HUES64 (cell line): ENCODE data around the gene LRP4. TPM values are rescaled to one million over a fixed set of nuclear protein-coding genes. Genes with fewer than 3 reads are reported as not detected.
"Not testable (repeated sequence)": the region's sequence is repeated elsewhere in the genome, so short reads cannot be mapped to it uniquely, and the experiment has no call there.

Experiments used
- H3K27ac ChIP-seq: 2 replicates; pipeline ENCODE4 v1.7.0; 2013; ENCODE audit warnings: low read depth, low read length, inconsistent platforms
- H3K27me3 ChIP-seq: 2 replicates; pipeline ENCODE4 v1.6.1; 2013; ENCODE audit warnings: mild to moderate bottlenecking, low read length; ENCODE audit not compliant: insufficient read depth
- H3K36me3 ChIP-seq: 2 replicates; pipeline ENCODE4 v1.6.1; 2013; ENCODE audit warnings: mild to moderate bottlenecking, low read length; ENCODE audit not compliant: insufficient read depth
- H3K4me1 ChIP-seq: 2 replicates; pipeline ENCODE4 v1.6.1; 2013; ENCODE audit warnings: mild to moderate bottlenecking, low read length, moderate library complexity; ENCODE audit not compliant: insufficient read depth
- H3K4me3 ChIP-seq: 2 replicates; pipeline ENCODE4 v1.5.1; 2013; ENCODE audit warnings: mild to moderate bottlenecking, low read length, moderate library complexity
- H3K9ac ChIP-seq: 2 replicates; pipeline ENCODE4 v1.6.1; 2013; ENCODE audit warnings: mild to moderate bottlenecking, low read depth, low read length
- H3K9me3 ChIP-seq: 2 replicates; pipeline ENCODE4 v1.6.1; 2013; ENCODE audit warnings: low read depth, low read length; ENCODE audit not compliant: insufficient read depth
- WGBS: fragments of 150-250, 120-280 bp; methylation state at CpG from one replicate; pipeline ENCODE4 v1.1.7; 2013; ENCODE audit warnings: missing lambda C conversion rate; 5-methylcytosine and 5-hydroxymethylcytosine counted together
- polyA plus RNA-seq, 2 experiments: library from polyadenylated mRNA; stranded (reverse); fragments of 50-300 nt; gene quantifications; one replicate each; pipeline ENCODE4 v1.2.3, GENCODE V29; 2013

LRP4 gene, protein sequence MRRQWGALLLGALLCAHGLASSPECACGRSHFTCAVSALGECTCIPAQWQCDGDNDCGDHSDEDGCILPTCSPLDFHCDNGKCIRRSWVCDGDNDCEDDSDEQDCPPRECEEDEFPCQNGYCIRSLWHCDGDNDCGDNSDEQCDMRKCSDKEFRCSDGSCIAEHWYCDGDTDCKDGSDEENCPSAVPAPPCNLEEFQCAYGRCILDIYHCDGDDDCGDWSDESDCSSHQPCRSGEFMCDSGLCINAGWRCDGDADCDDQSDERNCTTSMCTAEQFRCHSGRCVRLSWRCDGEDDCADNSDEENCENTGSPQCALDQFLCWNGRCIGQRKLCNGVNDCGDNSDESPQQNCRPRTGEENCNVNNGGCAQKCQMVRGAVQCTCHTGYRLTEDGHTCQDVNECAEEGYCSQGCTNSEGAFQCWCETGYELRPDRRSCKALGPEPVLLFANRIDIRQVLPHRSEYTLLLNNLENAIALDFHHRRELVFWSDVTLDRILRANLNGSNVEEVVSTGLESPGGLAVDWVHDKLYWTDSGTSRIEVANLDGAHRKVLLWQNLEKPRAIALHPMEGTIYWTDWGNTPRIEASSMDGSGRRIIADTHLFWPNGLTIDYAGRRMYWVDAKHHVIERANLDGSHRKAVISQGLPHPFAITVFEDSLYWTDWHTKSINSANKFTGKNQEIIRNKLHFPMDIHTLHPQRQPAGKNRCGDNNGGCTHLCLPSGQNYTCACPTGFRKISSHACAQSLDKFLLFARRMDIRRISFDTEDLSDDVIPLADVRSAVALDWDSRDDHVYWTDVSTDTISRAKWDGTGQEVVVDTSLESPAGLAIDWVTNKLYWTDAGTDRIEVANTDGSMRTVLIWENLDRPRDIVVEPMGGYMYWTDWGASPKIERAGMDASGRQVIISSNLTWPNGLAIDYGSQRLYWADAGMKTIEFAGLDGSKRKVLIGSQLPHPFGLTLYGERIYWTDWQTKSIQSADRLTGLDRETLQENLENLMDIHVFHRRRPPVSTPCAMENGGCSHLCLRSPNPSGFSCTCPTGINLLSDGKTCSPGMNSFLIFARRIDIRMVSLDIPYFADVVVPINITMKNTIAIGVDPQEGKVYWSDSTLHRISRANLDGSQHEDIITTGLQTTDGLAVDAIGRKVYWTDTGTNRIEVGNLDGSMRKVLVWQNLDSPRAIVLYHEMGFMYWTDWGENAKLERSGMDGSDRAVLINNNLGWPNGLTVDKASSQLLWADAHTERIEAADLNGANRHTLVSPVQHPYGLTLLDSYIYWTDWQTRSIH (N-terminal part only)
- polyA plus RNA-seq (2013, experiment 1 of 2) = 16.1 TPM
- polyA plus RNA-seq (2013, experiment 2 of 2) = 19.5 TPM

DNA sequence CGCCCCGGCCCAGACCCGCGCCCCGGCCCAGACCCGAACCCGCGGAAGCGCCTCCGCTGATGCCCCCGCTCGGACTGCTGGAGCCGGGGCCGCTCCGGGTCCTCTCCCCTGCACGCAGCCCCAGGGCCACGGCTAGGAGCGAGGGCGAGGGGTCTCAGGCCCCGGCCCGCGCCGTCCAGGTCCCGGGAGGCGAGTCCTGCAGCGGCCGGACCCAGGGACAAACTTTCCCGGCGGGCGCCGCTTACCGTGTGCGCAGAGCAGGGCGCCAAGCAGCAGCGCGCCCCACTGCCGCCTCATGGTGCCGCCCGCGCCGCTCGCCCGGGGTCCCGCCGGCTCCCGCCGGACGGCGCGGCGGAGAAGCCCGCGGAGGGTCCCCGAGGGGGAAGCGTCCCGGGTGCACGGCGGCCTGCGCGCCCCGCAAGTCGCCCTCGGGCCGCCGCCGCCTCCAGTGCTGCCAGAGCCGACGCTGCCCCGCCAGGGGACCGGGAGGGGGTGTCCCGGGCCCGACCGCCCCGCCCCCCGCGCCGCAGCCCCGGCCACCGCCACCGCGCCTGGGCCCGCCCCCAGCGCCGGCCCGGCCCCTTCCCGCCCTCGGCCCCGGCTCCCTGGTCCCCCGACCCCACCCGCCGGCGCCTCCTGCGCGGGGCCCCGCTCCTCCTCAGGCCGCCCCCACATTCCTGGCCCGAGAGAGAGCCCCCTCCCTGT lies at the start of gene LRP4:
TSS of gene LRP4 (minus strand) at position 468 of the 705 bp plus-strand sequence. CDS start at position 297, 171 bp downstream.
- peak within 1 kb of the TSS; percentile 63 for H3K9ac ChIP-seq
- H3K4me1 ChIP-seq = peaks cover 31% of the 10 kb centered on the region
- H3K27ac ChIP-seq = no peak within 1 kb of the TSS; the same call in 1 of the 2 replicates
- H3K36me3 ChIP-seq = no peaks in the 10 kb centered on the region
- peaks cover 22% of the 10 kb centered on the region for H3K27me3 ChIP-seq
- H3K4me3 ChIP-seq = peak within 1 kb of the TSS; percentile 67
- no peaks in the 10 kb centered on the region for H3K9me3 ChIP-seq
- under 1% methylated on average over 95 of the region's 97 CpGs for WGBS

DNA sequence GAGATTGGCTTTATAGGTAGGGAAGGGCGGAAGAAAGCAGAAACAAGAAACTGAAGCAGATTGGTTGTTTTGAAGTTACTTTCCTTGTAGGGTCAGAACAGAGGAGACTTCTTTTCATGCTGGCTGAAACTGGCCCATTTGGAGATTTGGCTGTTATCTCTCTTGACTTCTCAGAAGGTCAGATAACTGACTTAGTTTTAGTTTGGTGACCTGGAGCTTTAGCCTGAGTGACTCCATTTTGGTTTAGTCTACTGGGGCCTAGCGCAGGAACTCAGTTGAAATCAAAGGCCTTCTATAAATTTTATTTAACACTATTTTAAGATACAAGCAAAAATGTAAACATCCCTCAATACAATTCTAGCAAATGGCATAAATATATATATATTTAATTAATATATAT lies 49.6 kb upstream of the LRP4 start:
- Histone ChIP-seq H3K9ac (no peak overlapping the region), H3K4me3 (no peak overlapping the region), H3K27ac (no peak overlapping the region), H3K4me1 (no peaks in the 10 kb centered on the region), H3K36me3 (no peaks in the 10 kb centered on the region), H3K27me3 (no peaks in the 10 kb centered on the region), H3K9me3 (no peaks in the 10 kb centered on the region)
- WGBS = 94% methylated on average over 2 of the region's 2 CpGs

DNA sequence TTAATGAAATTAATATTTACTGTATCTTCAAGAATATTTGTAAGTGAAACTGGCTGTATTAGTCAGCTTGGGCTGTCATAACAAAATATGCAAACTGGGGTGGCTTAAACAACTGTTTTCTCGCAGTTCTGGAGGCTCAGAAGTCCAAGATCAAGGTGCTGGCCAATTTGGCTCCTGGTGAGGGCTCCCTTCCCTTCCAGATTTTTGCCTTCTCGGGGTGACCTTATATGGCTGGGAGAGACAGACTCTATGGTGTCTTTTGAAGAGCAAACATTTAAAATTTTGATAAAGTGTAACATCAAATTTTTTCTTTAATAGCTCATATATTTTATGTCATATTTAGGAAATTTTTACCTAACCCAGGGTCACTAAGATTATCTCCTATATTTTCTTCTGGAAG lies 48.4 kb upstream of the LRP4 start:
- no peaks in the 10 kb centered on the region for H3K27me3 ChIP-seq
- H3K4me1 ChIP-seq = no peaks in the 10 kb centered on the region
- over 99% methylated on average over 2 of the region's 2 CpGs for WGBS
- no peak overlapping the region for H3K4me3 ChIP-seq
- H3K9ac ChIP-seq = no peak overlapping the region
- H3K9me3 ChIP-seq = no peaks in the 10 kb centered on the region
- no peak overlapping the region for H3K27ac ChIP-seq
- H3K36me3 ChIP-seq = no peaks in the 10 kb centered on the region

GRCh38 chr11:46963844-46964243 lies 45.5 kb upstream of the LRP4 start:
- no peak overlapping the region for H3K9ac ChIP-seq
- WGBS = over 99% methylated on average over 3 of the region's 3 CpGs
- no peak overlapping the region for H3K4me3 ChIP-seq

GRCh38 chr11:46961886-46962285 lies 43.5 kb upstream of the LRP4 start:
- H3K36me3 ChIP-seq, H3K9ac ChIP-seq, H3K27ac ChIP-seq, H3K4me3 ChIP-seq, H3K27me3 ChIP-seq, H3K4me1 ChIP-seq, H3K9me3 ChIP-seq: not testable (repeated sequence)
- 98% methylated on average over 2 of the region's 3 CpGs for WGBS

More at GRCh38 chr11:46963844-46964243, 45.5 kb upstream of the LRP4 start:
- no peak overlapping the region for H3K27ac ChIP-seq
- peaks cover 2% of the 10 kb centered on the region; the same call in 1 of the 2 replicates for H3K36me3 ChIP-seq
- no peaks in the 10 kb centered on the region for H3K27me3 ChIP-seq
- no peaks in the 10 kb centered on the region for H3K4me1 ChIP-seq
- no peaks in the 10 kb centered on the region for H3K9me3 ChIP-seq

GRCh38 chr11:46961041-46961440 lies 42.7 kb upstream of the LRP4 start:
- WGBS = 94% methylated on average over 2 of the region's 2 CpGs
- Histone ChIP-seq H3K36me3 (peaks cover 6% of the 10 kb centered on the region; the same call in 1 of the 2 replicates), H3K9ac (no peak overlapping the region), H3K27me3 (no peaks in the 10 kb centered on the region), H3K4me3 (no peak overlapping the region), H3K27ac (no peak overlapping the region), H3K9me3 (no peaks in the 10 kb centered on the region; the same call in 1 of the 2 replicates), H3K4me1 (no peaks in the 10 kb centered on the region)

GRCh38 chr11:46958777-46959176 lies 40.4 kb upstream of the LRP4 start:
- H3K4me1 ChIP-seq = no peaks in the 10 kb centered on the region
- WGBS = 71% methylated on average over 1 of the region's 1 CpG
- H3K9me3 ChIP-seq = no peaks in the 10 kb centered on the region; the same call in 1 of the 2 replicates
- H3K27ac ChIP-seq = no peak overlapping the region
- no peak overlapping the region for H3K9ac ChIP-seq
- peaks cover 6% of the 10 kb centered on the region; the same call in 1 of the 2 replicates for H3K36me3 ChIP-seq
- no peaks in the 10 kb centered on the region for H3K27me3 ChIP-seq
- no peak overlapping the region for H3K4me3 ChIP-seq

DNA sequence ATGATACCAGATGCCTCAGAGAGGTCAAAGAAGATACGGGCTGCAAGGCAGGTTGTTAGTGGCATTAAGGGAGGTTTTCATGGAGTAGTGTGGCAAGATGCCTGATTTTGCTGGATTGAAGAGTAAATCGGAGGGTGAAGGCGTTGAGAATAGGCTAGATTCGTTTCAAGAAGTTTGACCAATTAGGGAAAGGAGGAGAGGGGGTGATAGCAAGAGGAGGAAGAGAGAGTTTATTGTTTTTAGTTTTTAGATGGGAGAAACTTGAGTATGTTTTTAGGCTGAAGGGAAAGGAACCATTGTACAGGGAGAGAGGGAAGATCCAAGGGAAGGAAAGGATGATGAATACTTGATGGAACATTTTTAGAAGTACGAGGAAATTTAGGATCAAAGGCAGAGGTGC lies 34.7 kb upstream of the LRP4 start:
- H3K9me3 ChIP-seq = no peaks in the 10 kb centered on the region
- H3K4me1 ChIP-seq = peaks cover 5% of the 10 kb centered on the region; the same call in 1 of the 2 replicates
- no peak overlapping the region for H3K9ac ChIP-seq
- no peak overlapping the region for H3K4me3 ChIP-seq
- no peak overlapping the region for H3K27ac ChIP-seq
- H3K36me3 ChIP-seq = no peaks in the 10 kb centered on the region
- H3K27me3 ChIP-seq = no peaks in the 10 kb centered on the region
- WGBS = 88% methylated on average over 5 of the region's 5 CpGs

DNA sequence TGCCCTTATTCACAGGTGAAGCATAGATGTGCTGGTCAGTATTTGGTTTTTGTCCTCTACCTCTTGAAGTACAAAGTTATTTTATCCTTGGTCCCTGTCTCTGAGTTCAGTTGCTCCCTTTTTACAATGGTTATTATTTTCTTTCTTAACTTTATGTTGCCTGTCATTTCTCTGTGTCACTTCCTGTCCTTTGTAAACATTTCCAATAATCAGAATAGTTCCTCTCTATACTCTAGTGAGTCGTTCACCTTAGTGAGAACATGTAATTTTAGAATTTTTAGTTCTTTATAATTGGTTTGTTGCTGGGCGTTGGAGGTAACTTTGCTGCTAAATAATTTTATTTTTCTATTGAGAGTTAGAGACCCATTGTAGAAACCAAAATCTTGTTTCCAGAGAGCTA lies 34.2 kb upstream of the LRP4 start:
- Histone ChIP-seq H3K27me3 (no peaks in the 10 kb centered on the region), H3K4me1 (peaks cover 10% of the 10 kb centered on the region; the same call in 1 of the 2 replicates), H3K36me3 (no peaks in the 10 kb centered on the region), H3K27ac (no peak overlapping the region), H3K4me3 (no peak overlapping the region), H3K9ac (no peak overlapping the region), H3K9me3 (no peaks in the 10 kb centered on the region)
- no CpG with 5 or more reads among the region's 2 CpGs for WGBS

- no peaks in the 10 kb centered on the region for H3K9me3 ChIP-seq
- no CpG with 5 or more reads among the region's 1 CpG for WGBS
- H3K36me3 ChIP-seq = no peaks in the 10 kb centered on the region
- no peak overlapping the region for H3K4me3 ChIP-seq
- peaks cover 16% of the 10 kb centered on the region; the same call in 1 of the 2 replicates for H3K4me1 ChIP-seq
- no peak overlapping the region for H3K9ac ChIP-seq
- no peak overlapping the region for H3K27ac ChIP-seq
- no peaks in the 10 kb centered on the region for H3K27me3 ChIP-seq
These were observed 33.5 kb upstream of the LRP4 start for GRCh38 chr11:46951864-46952263.
